OCI-LY7 (cell line): ENCODE measurements around the gene GMPR2.

ENCODE experiments used
- CTCF ChIP-seq: fragments of 200-600 bp; sonication (generic); conservative IDR thresholded peaks from 2 replicates; pipeline ENCODE4 v1.5.1; 2014; ENCODE audit warnings: mild to moderate bottlenecking, antibody characterized with exemption, low read length, moderate library complexity, mixed read lengths
- EZH2phosphoT487 ChIP-seq: fragments of 200-600 bp; sonication (generic); IDR thresholded peaks from 2 replicates; pipeline ENCODE4 v1.6.1; 2018; ENCODE audit warnings: low read depth, borderline replicate concordance, mild to moderate bottlenecking, mixed run types, antibody characterized with exemption, low read length, moderate library complexity, mixed read lengths

- TF ChIP-seq CTCF: no peak
- no peak for TF ChIP-seq EZH2phosphoT487
Measured at GRCh38 chr14:24240110-24240918, 7.6 kb downstream of the GMPR2 start.
